HG03064 (cell line): ENCODE results near the gene STAU1.
"Not testable (repeated sequence)": the region's sequence is repeated elsewhere in the genome, so short reads cannot be mapped to it uniquely, and the experiment has no call there.

Experiments used
- ATAC-seq: cut with Tn5 transposase; IDR thresholded peaks from one replicate; pipeline ENCODE4 v1.9.1; 2021; ENCODE audit warnings: low read depth; ENCODE audit not compliant: unreplicated experiment

STAU1 gene

GRCh38 chr20:49091104-49091503 is 97.0 kb downstream of the STAU1 start:
- no peak for ATAC-seq

GRCh38 chr20:49082295-49082694 is 105.8 kb downstream of the STAU1 start:
- ATAC-seq, result not testable (repeated sequence)

DNA sequence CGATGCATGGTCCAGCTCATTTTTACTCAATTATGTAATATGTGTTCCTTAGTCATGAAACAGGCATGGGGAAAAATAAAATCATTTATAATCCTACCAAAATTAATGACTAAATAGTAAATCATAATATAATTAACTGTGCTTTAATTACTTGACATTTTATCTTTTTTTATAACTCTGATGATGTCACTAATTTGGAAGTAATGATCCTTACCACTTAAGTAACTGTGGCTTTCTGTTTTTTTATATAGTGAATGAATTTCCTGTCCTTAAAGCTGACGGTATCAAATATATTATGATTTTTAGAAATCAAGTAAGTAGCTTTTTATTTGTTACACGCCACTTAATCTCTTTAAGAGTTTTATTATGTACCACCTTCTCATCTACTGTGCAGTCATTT is 109.8 kb downstream of the STAU1 start:
- no peak for ATAC-seq

GRCh38 chr20:49074521-49074920 is 113.6 kb downstream of the STAU1 start:
- no peak for ATAC-seq
